Measurements from ENCODE around the gene NCOR1. TPM values are rescaled to one million over a fixed set of nuclear protein-coding genes. Genes with fewer than 3 reads are reported as not detected.

Gene NCOR1
- total RNA-seq, 1 experiment from 2014 or later: 171 TPM

- Histone ChIP-seq H3K36me3 (ENCODE audit: low read depth) (peaks cover 50% of the 10 kb centered on the region), H4K20me1 (ENCODE audit: insufficient read depth) (no peaks in the 10 kb centered on the region), H3K4me1 (replicated peaks; ENCODE audit: insufficient read depth) (no peaks in the 10 kb centered on the region), H3K27me3 (ENCODE audit: insufficient read depth, low read depth) (no peaks in the 10 kb centered on the region), H3K9me2 (ENCODE audit: insufficient read depth) (no peaks in the 10 kb centered on the region), H3K27ac (no peak overlapping the region), H3F3A (ENCODE audit: insufficient read depth, low read depth) (no peaks in the 10 kb centered on the region; the same call in 1 of the 2 replicates), H2AFZ (no peak overlapping the region), H3K4me3 (no peak overlapping the region), H3K9me3 (ENCODE audit: insufficient read depth, low read depth) (no peaks in the 10 kb centered on the region), H3K79me2 (ENCODE audit: low read depth) (peaks cover 31% of the 10 kb centered on the region), H3K4me2 (no peak overlapping the region)
- TF ChIP-seq, protein P1, sequence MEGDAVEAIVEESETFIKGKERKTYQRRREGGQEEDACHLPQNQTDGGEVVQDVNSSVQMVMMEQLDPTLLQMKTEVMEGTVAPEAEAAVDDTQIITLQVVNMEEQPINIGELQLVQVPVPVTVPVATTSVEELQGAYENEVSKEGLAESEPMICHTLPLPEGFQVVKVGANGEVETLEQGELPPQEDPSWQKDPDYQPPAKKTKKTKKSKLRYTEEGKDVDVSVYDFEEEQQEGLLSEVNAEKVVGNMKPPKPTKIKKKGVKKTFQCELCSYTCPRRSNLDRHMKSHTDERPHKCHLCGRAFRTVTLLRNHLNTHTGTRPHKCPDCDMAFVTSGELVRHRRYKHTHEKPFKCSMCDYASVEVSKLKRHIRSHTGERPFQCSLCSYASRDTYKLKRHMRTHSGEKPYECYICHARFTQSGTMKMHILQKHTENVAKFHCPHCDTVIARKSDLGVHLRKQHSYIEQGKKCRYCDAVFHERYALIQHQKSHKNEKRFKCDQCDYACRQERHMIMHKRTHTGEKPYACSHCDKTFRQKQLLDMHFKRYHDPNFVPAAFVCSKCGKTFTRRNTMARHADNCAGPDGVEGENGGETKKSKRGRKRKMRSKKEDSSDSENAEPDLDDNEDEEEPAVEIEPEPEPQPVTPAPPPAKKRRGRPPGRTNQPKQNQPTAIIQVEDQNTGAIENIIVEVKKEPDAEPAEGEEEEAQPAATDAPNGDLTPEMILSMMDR (conservative IDR thresholded peaks at IDR 0.05): no peak
- TF ChIP-seq EZH2 (IDR thresholded peaks at IDR 0.05; ENCODE audit: low read depth): no peak
- CTCF ChIA-PET: no interaction called here
- no peak for DNase-seq
- intact Hi-C loops (cut with micrococcal nuclease; ENCODE audit: unreplicated experiment): no loop called here
- BruUV-seq (replicated peaks): no TSS peak
- POLR2A ChIA-PET (ENCODE audit: unreplicated experiment): no interaction called here
These were observed 207.9 kb downstream of the NCOR1 start for GRCh38 chr17:16007439-16007838.

- no peaks in the 10 kb centered on the region for H3K27me3 ChIP-seq (ENCODE audit: insufficient read depth, low read depth)
- H3K27ac ChIP-seq: no peak overlapping the region
- no TSS peak for BruUV-seq (replicated peaks)
- no peak overlapping the region for H3K4me2 ChIP-seq
- no peak for DNase-seq
- intact Hi-C loops (cut with micrococcal nuclease; ENCODE audit: unreplicated experiment): no loop called here
- H4K20me1 ChIP-seq (ENCODE audit: insufficient read depth): peaks cover 7% of the 10 kb centered on the region; the same call in 1 of the 2 replicates
- H3K4me3 ChIP-seq: no peak overlapping the region
- TF ChIP-seq, protein P1 (conservative IDR thresholded peaks at IDR 0.05): no peak
- no peak for TF ChIP-seq EZH2 (IDR thresholded peaks at IDR 0.05; ENCODE audit: low read depth)
- ChIA-PET CTCF (no interaction called here), POLR2A (ENCODE audit: unreplicated experiment) (interaction anchor here (0.6 kb wide), 1 partner anchor 57 kb away, joined by 4 read pairs; no protein-coding TSS in a partner anchor)
- no peak overlapping the region for H2AFZ ChIP-seq
- peaks cover 60% of the 10 kb centered on the region for H3K36me3 ChIP-seq (ENCODE audit: low read depth)
- no peaks in the 10 kb centered on the region for H3K9me2 ChIP-seq (ENCODE audit: insufficient read depth)
- no peaks in the 10 kb centered on the region; the same call in 1 of the 2 replicates for H3F3A ChIP-seq (ENCODE audit: insufficient read depth, low read depth)
- peaks cover 40% of the 10 kb centered on the region for H3K79me2 ChIP-seq (ENCODE audit: low read depth)
- peaks cover 12% of the 10 kb centered on the region; the same call in 1 of the 2 replicates for H3K4me1 ChIP-seq (replicated peaks; ENCODE audit: insufficient read depth)
- H3K9me3 ChIP-seq (ENCODE audit: insufficient read depth, low read depth): peaks cover 9% of the 10 kb centered on the region; the same call in 1 of the 2 replicates
These were observed 209.7 kb downstream of the NCOR1 start for GRCh38 chr17:16005636-16006035.

- peaks cover 46% of the 10 kb centered on the region for H3K79me2 ChIP-seq (ENCODE audit: low read depth)
These were observed 211.5 kb downstream of the NCOR1 start for GRCh38 chr17:16003841-16004240.

More at GRCh38 chr17:16003841-16004240, 211.5 kb downstream of the NCOR1 start:
- Histone ChIP-seq H3K27me3 (ENCODE audit: insufficient read depth, low read depth) (no peaks in the 10 kb centered on the region), H3K4me3 (no peak overlapping the region), H3K27ac (no peak overlapping the region), H4K20me1 (ENCODE audit: insufficient read depth) (peaks cover 8% of the 10 kb centered on the region; the same call in 1 of the 2 replicates), H3K9me2 (ENCODE audit: insufficient read depth) (no peaks in the 10 kb centered on the region), H2AFZ (no peak overlapping the region), H3F3A (ENCODE audit: insufficient read depth, low read depth) (peaks cover 5% of the 10 kb centered on the region), H3K36me3 (ENCODE audit: low read depth) (peaks cover 57% of the 10 kb centered on the region), H3K4me1 (replicated peaks; ENCODE audit: insufficient read depth) (peaks cover 12% of the 10 kb centered on the region; the same call in 1 of the 2 replicates), H3K9me3 (ENCODE audit: insufficient read depth, low read depth) (peaks cover 9% of the 10 kb centered on the region; the same call in 1 of the 2 replicates), H3K4me2 (no peak overlapping the region)
- ChIA-PET POLR2A (ENCODE audit: unreplicated experiment) (no interaction called here), CTCF (no interaction called here)
- DNase-seq: no peak
- no TSS peak for BruUV-seq (replicated peaks)
- TF ChIP-seq, protein P1 (conservative IDR thresholded peaks at IDR 0.05): no peak
- no peak for TF ChIP-seq EZH2 (IDR thresholded peaks at IDR 0.05; ENCODE audit: low read depth)
- intact Hi-C loops (cut with micrococcal nuclease; ENCODE audit: unreplicated experiment): no loop called here
